Endothelial cell of umbilical vein (primary cell): Measurements from ENCODE around the gene SPOUT1. TPM values are rescaled to one million over a fixed set of nuclear protein-coding genes. Genes with fewer than 3 reads are reported as not detected.

ENCODE experiments used
- BruUV-seq: library from RNA; stranded (reverse); fragments of 400-500 nt; replicated peaks from 2 replicates; lab custom pipeline; 2021; lab: Mats Ljungman, UMichigan
- CTCF ChIA-PET: fragments of 300-600, 350-600 bp; sonication (Branson Sonifier 250); formaldehyde crosslinking; loops from one replicate; lab custom pipeline; 2021; ENCODE audit warnings: antibody characterized with exemption, inconsistent platforms; lab: Charles Lee
- POLR2A ChIA-PET: fragments of 300-600, 350-600 bp; sonication (Branson Sonifier 250); formaldehyde crosslinking; loops from one replicate; lab custom pipeline; 2021; ENCODE audit warnings: antibody characterized with exemption, inconsistent platforms; lab: Charles Lee
- DNase-seq: peaks from one replicate; pipeline ENCODE4 v3.0.0-alpha.2; 2011; ENCODE audit warnings: low read depth, low spot score
- FAIRE-seq: peaks from 2 replicates; lab custom pipeline; 2011; peaks lifted over from hg19 to GRCh38; lab: Jason Lieb, UNC
- H2AFZ ChIP-seq: 2 replicates; pipeline ENCODE4 v1.6.0; 2012; ENCODE audit warnings: low read depth, low read length, control low read depth, inconsistent platforms
- H3K27ac ChIP-seq: 2 replicates; pipeline ENCODE4 v1.5.1; 2011; ENCODE audit warnings: low read depth, mild to moderate bottlenecking, control low read depth, low read length, moderate library complexity; ENCODE audit not compliant: insufficient read depth
- H3K27me3 ChIP-seq, 2 experiments: 2 replicates each; pipeline versions ENCODE4 v1.6.0 to v1.6.1; 2011; ENCODE audit warnings: low read length in 2 of 2, mixed read lengths in 1 of 2; ENCODE audit not compliant: control insufficient read depth in 2 of 2, insufficient read depth in 2 of 2
- H3K36me3 ChIP-seq, 2 experiments: 2 replicates in 1 of 2; 3 replicates in 1 of 2; pipeline ENCODE4 v1.5.1; 2011; ENCODE audit warnings: low read length in 2 of 2, mild to moderate bottlenecking in 1 of 2, moderate library complexity in 1 of 2; ENCODE audit not compliant: control insufficient read depth in 2 of 2, insufficient read depth in 2 of 2; ENCODE audit errors: extremely low read depth in 1 of 2
- H3K4me1 ChIP-seq: 3 replicates; pipeline ENCODE4 v1.5.1; 2011; ENCODE audit warnings: mild to moderate bottlenecking, low read length; ENCODE audit not compliant: control insufficient read depth, insufficient read depth; ENCODE audit errors: extremely low read depth
- H3K4me2 ChIP-seq: 2 replicates; pipeline ENCODE4 v1.6.1; 2011; ENCODE audit warnings: low read length, control low read depth, mixed read lengths; ENCODE audit not compliant: insufficient read depth
- H3K4me3 ChIP-seq, 3 experiments: fragments of 200-600 bp in 1 of 3; sonication (generic), shearing (Covaris generic) in 1 of 3; replicated peaks in 1 of 3; 2 replicates each; pipeline ENCODE4 v1.5.1; 2011 to 2016; ENCODE audit warnings: control low read depth in 3 of 3, low read length in 3 of 3, mild to moderate bottlenecking in 2 of 3, inconsistent platforms in 1 of 3, low read depth in 1 of 3, moderate library complexity in 1 of 3; ENCODE audit not compliant: insufficient read depth in 1 of 3
- H3K79me2 ChIP-seq: 2 replicates; pipeline ENCODE4 v1.6.0; 2012; ENCODE audit warnings: low read length, inconsistent platforms; ENCODE audit not compliant: control insufficient read depth, insufficient read depth
- H3K9ac ChIP-seq: replicated peaks from 2 replicates; pipeline ENCODE3; 2011; ENCODE audit warnings: low read length, control low read depth; ENCODE audit not compliant: insufficient read depth; ENCODE audit errors: extremely low read depth
- H3K9me1 ChIP-seq: replicated peaks from 3 replicates; pipeline ENCODE4 v1.6.0; 2011; ENCODE audit warnings: mild to moderate bottlenecking, low read length; ENCODE audit not compliant: control insufficient read depth, insufficient read depth; ENCODE audit errors: extremely low read depth
- H3K9me3 ChIP-seq: replicated peaks from 2 replicates; pipeline ENCODE4 v1.5.1; 2012; ENCODE audit warnings: low read length, inconsistent platforms; ENCODE audit not compliant: control insufficient read depth, insufficient read depth
- H4K20me1 ChIP-seq: replicated peaks from 2 replicates; pipeline ENCODE3; 2011; ENCODE audit warnings: mild to moderate bottlenecking, low read length; ENCODE audit not compliant: control insufficient read depth, insufficient read depth; ENCODE audit errors: extremely low read depth
- CTCF ChIP-seq, 2 donors: IDR thresholded peaks; 1 replicate in 1 of 2; 2 replicates in 1 of 2; pipeline ENCODE4 v1.5.1; 2011; ENCODE audit warnings: low read length in 2 of 2, mild to moderate bottlenecking in 2 of 2, moderate library complexity in 2 of 2, control low read depth in 1 of 2, inconsistent platforms in 1 of 2, low read depth in 1 of 2; ENCODE audit not compliant: insufficient read depth in 1 of 2; ENCODE audit errors: extremely low read depth in 1 of 2
- JUN ChIP-seq: IDR thresholded peaks from 2 replicates; pipeline ENCODE4 v1.6.1; 2011; ENCODE audit warnings: borderline replicate concordance, low read depth; ENCODE audit not compliant: insufficient read length, insufficient read depth
- dilution Hi-C: fragments of 300-500 bp; cut with MboI; formaldehyde crosslinking; loops from one replicate; pipeline ENCODE4 v1.15.0; 2019; ENCODE audit warnings: low sequenced_read_pairs; ENCODE audit not compliant: extremely low pct_ligation_motif_present
- intact Hi-C: fragments of 100-400 bp; cut with micrococcal nuclease; formaldehyde crosslinking; loops from one replicate; pipeline ENCODE4 v1.10.0; 2022
- polyA plus RNA-seq, 4 experiments: library from polyadenylated mRNA; depleted of rRNA in 3 of 4; stranded (reverse) in 3 of 4; unstranded in 1 of 4; fragments of >200 nt; gene quantifications; 2 replicates each; pipeline versions ENCODE4 v1.2.1 to v1.2.3, GENCODE V29; 2011 to 2012; ENCODE audit warnings: missing spikeins in 1 of 4
- total RNA-seq: library from RNA; stranded (reverse); gene quantifications from 2 replicates; pipeline ENCODE4 v1.2.3, GENCODE V29; 2021

The SPOUT1 gene
- total and polyA plus RNA-seq, 2 donors (not counting 3 experiments of a cell fraction or from before 2014, with no cell fraction given) = 50.4 to 51.6 TPM

GRCh38 chr9:128818839-128819715 lies 10.5 kb downstream of the SPOUT1 start:
- H3K36me3 ChIP-seq = peaks cover 0 to 25% of the 10 kb centered on the region in 2 experiments
- dilution Hi-C loops = no loop called here

More at GRCh38 chr9:128818839-128819715, 10.5 kb downstream of the SPOUT1 start:
- H2AFZ ChIP-seq = peak overlapping the region; percentile 68
- no peaks in the 10 kb centered on the region for H3K79me2 ChIP-seq
- no peak overlapping the region for H3K9ac ChIP-seq
- H4K20me1 ChIP-seq = no peaks in the 10 kb centered on the region
- no peaks in the 10 kb centered on the region for H3K9me3 ChIP-seq
- peak overlapping the region; percentile 14 for H3K4me2 ChIP-seq
- POLR2A ChIA-PET = interaction anchor here (0.6 to 1.2 kb wide), 2 partner anchors 10 to 11 kb away, joined by 3 read pairs; partner anchors contain the start of gene SPOUT1
- no peaks in the 10 kb centered on the region for H3K9me1 ChIP-seq
- intact Hi-C loops = loop anchor here (1.0 to 5.0 kb wide), 6 partner anchors 10 to 209 kb away; partner anchors contain the start of genes SH3GLB2, SPOUT1, TBC1D13 and ZDHHC12
- H3K27ac ChIP-seq = no peak overlapping the region
- no peaks in the 10 kb centered on the region for H3K27me3 ChIP-seq
- TSS peak; percentile 24 for BruUV-seq
- DNase-seq (peak; percentile 29), FAIRE-seq (peak; percentile 8)
- H3K4me3 ChIP-seq = peak overlapping the region in 2 of 3 experiments; percentile 57 to 63
- peak in 1 of 2 donors; percentile 10 for TF ChIP-seq CTCF (IDR thresholded peaks at IDR 0.05; ENCODE audit: extremely low read depth in 1 of 2, insufficient read depth in 1 of 2, low read depth in 1 of 2, low read length in 2 of 2)
- no peak for TF ChIP-seq JUN
- peaks cover 6% of the 10 kb centered on the region for H3K4me1 ChIP-seq
- CTCF ChIA-PET = interaction anchor here (0.6 to 3.9 kb wide), 32 partner anchors 8 to 217 kb away, joined by 3 to 40 read pairs (median 5); partner anchors contain the start of genes DOLK, MIGA2, NUP188 and SPOUT1
